Smooth muscle cell of the pulmonary artery (primary cell): ENCODE measurements around the gene HPN. TPM values are rescaled to one million over a fixed set of nuclear protein-coding genes. Genes with fewer than 3 reads are reported as not detected.

ENCODE experiments used
- total RNA-seq: library from RNA; depleted of rRNA; stranded (reverse); fragments of >200 nt; gene quantifications from 2 replicates; pipeline ENCODE4 v1.2.3, GENCODE V29; 2014

HPN gene
- total RNA-seq = 0.07 TPM in 1 of 2 replicates, not detected in the other

DNA sequence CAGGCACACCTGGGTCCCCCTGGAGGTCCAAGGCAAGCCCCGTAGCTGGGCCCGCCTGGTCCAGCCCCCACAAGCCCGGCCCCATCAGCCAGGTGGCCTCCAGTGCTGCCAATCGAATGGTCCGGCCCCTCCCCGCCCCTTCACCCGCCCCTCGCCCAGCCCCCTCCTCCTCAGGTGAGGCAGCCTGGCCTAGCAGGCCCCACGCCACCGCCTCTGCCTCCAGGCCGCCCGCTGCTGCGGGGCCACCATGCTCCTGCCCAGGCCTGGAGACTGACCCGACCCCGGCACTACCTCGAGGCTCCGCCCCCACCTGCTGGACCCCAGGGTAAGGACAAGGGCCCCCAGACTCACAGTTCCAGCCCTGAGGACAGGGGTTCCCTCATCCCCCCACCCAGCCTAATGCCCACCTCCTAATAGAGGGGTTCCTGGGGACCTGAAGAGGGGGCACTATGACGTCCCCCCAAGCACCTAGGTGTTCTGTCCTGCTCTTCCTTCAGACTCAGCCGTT lies at the start of gene HPN:
Gene HPN (plus strand): TSS at position 174 of the 508 bp plus-strand sequence. CDS start 786 bp downstream, outside the sequence.

DNA sequence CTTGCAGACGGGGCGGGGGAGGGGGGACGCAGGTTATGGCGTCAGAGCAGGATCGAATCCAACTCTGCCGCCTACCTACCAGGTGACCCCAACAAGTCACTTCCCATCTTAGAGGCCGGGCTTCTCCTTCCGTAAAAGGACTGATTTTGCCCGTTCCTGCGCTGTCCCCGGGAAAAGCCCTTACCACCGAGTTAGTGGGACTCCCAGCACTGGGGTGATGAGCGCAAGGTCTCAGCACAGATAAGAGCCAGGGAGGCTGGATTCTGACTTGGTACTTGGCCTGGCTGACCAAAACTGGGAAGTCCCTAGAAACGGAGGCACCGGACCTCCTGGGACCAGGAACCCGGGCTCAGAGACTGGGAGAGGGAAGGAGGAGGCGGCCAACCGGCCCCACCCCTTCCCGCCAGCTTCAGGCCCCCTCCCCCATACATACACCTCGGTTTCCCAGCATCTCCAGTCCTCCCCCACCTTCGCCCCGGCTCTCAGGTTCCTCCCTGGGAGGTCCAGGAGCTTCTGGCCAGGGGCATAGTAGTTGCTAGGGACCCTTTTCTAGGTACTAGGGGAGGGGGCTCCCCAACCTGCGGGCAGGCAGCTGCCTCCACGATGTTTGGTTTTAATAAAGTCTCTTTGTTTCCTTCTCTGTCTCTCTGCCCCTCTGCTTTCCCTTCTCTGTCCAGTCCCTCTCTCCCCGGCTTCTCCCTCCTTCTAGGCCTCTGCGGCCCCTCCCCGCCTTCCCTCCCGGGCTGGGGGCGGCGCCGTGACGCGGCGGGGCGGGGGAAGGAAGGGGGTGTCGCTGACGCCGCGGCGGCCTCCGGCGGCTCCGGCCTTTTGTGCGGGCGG lies 41.8 kb upstream of the HPN start, which contains the start of gene GRAMD1A:
Gene GRAMD1A (plus strand): TSS at position 826 of the 840 bp plus-strand sequence. CDS start 156 bp downstream, outside the sequence.

DNA sequence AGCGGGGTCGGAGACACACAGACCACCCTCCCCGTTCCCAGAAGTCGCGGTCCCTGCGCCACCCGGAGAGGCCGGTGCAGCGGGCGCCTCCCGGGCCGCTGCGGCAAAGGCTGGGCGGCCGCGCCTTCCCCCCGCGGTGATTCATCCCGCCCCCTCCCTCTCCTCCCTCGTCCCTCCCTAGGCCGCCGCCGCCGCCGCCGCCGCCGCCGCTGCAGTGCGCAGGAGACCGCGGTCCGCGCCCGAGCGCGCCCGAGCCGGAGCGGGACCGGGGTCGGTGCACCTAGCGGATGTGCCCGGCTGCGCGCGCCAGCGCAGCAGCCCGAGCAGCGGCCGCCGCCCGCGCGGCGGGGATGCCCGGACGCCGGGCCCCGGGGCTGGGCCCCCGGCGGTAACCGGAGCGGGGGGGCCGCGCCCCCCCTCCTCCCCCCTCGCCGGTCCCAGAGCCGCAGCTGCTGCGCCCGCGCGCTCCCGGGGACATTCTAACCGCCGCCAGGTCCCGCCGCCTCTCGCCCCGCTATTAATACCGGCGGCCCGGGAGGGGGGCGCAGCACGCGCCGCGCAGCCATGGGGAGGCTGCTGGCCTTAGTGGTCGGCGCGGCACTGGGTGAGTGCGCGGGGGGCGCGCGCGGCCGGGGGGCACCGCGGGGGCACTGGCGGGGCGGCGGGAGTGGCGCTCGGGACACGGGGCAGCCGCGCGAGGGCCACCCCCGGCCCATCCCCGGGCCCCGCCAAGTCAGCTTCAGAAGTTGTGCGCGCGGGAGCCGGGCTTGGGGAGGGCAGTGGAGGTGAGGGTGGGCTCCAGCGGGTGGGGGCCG lies 11.1 kb upstream of the HPN start, which contains the start of gene SCN1B:
Gene SCN1B (plus strand): TSS at position 214 of the 815 bp plus-strand sequence. CDS start 351 bp downstream, at position 565.

DNA sequence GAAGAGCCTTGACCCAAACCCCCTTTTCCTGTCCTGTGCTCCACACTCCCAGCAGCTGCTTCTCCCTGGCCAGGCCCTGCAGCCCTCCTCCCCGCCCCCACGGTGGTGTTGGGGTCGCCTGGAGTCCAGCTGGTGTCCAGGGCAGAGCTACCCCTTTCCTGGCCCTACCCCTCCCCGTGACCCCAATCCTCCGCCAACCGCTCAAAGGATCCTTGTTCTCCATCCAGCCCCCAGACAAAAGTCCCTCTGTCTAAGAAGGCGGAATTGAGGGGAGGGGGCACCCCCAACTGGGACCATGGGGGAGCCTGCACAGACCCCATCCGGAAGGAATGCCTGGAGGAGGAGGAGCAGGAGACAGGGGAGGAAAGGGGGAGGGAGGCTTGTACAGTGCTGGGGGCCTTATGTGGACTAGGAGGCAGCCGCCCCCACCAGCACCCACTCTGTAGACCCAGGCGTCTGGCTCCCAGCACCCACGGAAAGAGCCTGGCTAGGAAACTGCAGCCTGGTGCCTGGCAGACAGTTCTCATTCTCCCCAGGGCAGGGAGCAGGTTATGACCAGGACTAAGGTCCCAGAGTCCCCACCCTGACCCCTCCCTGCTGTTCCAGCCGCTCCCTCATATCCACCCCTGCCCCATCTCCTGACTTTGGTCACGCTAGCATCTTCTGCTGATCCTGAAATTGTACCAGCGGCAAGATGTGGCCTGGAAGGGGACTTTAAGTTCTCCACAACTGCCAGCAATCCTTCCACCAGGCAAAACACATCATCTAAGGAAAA lies 73.8 kb downstream of the HPN start, which contains the start of gene FXYD3:
Gene FXYD3 (plus strand): TSS at position 647 of the 775 bp plus-strand sequence. CDS start 3,554 bp downstream, outside the sequence.

Other genes with a start within 250 kb of the HPN start
- gene ZNF30, start 114.8 kb upstream of the HPN start, total RNA-seq = 1.8 and 2.8 TPM in 2 replicates
- 5.4 and 6.7 TPM in 2 replicates for gene ZNF792, start 77.5 kb upstream of the HPN start, total RNA-seq
- 31.7 and 46.6 TPM in 2 replicates for gene GRAMD1A, start 41.4 kb upstream of the HPN start, total RNA-seq
- 10.6 and 15.9 TPM in 2 replicates for gene SCN1B, start 11.3 kb upstream of the HPN start, total RNA-seq
- not detected in 2 replicates for gene FXYD3, start 74.1 kb downstream of the HPN start, total RNA-seq
- 0.59 and 1.5 TPM in 2 replicates for gene LGI4, start 93.3 kb downstream of the HPN start, total RNA-seq
- gene FXYD1, start 97.1 kb downstream of the HPN start, total RNA-seq = 4.2 TPM in 2 replicates
- gene FXYD7, start 101.5 kb downstream of the HPN start, total RNA-seq = not detected in 2 replicates
- 29.7 and 48.7 TPM in 2 replicates for gene FXYD5, start 113.0 kb downstream of the HPN start, total RNA-seq
- gene FAM187B, start 187.0 kb downstream of the HPN start, total RNA-seq = not detected in 2 replicates
- 0.20 and 0.33 TPM in 2 replicates for gene LSR, start 207.3 kb downstream of the HPN start, total RNA-seq
- gene USF2, start 227.2 kb downstream of the HPN start, total RNA-seq = 80.5 and 94.7 TPM in 2 replicates
- gene HAMP, start 240.8 kb downstream of the HPN start, total RNA-seq = 0.07 TPM in 1 of 2 replicates, not detected in the other